Gastrocnemius medialis (tissue), 4 donors: ENCODE measurements around the gene CLDN20. TPM values are rescaled to one million over a fixed set of nuclear protein-coding genes. Genes with fewer than 3 reads are reported as not detected.

ENCODE experiments used
- ATAC-seq, 2 donors: fragments of 150-250 bp; one replicate each; pipeline ENCODE4 v1.9.1; 2016
- DNase-seq, 2 donors: peaks; one replicate each; pipeline ENCODE4 v3.0.0-alpha.2; 2019
- H3K27ac ChIP-seq, 4 donors: fragments of 200-600 bp; sonication (generic); 1 replicate in 1 of 4; 2 replicates in 3 of 4; pipeline ENCODE4 v1.5.1; 2016 to 2018; ENCODE audit warnings: mild to moderate bottlenecking in 2 of 4, moderate library complexity in 1 of 4
- H3K27me3 ChIP-seq, 3 donors: fragments of 200-600 bp; sonication (generic) in 2 of 3; 1 replicate in 1 of 3; 2 replicates in 2 of 3; pipeline versions ENCODE4 v1.5.1 to v1.6.0; 2016 to 2019; ENCODE audit warnings: mild to moderate bottlenecking in 1 of 3, moderate library complexity in 1 of 3
- H3K36me3 ChIP-seq, 2 donors: fragments of 200-600 bp; sonication (generic) in 1 of 2; one replicate each; pipeline ENCODE4 v1.5.1; 2017 to 2018
- H3K4me1 ChIP-seq, 2 donors: fragments of 200-600 bp; sonication (generic) in 1 of 2; one replicate each; pipeline ENCODE4 v1.5.1; 2016 to 2017; ENCODE audit warnings: mild to moderate bottlenecking in 2 of 2
- H3K4me3 ChIP-seq, 4 donors: fragments of 200-600 bp; sonication (generic) in 3 of 4; 1 replicate in 1 of 4; 2 replicates in 3 of 4; pipeline ENCODE4 v1.5.1; 2016 to 2019; ENCODE audit warnings: mild to moderate bottlenecking in 2 of 4
- H3K9me3 ChIP-seq, 3 donors: fragments of 200-600 bp; sonication (generic) in 2 of 3; 1 replicate in 1 of 3; 2 replicates in 2 of 3; pipeline ENCODE4 v1.5.1; 2016 to 2019
- POLR2A ChIP-seq, 2 donors: fragments of 450-650 bp; IDR thresholded peaks; one replicate each; pipeline ENCODE4 v1.6.1; 2017; ENCODE audit warnings: antibody characterized with exemption in 2 of 2, mild to moderate bottlenecking in 2 of 2, moderate library complexity in 2 of 2
- in situ Hi-C, 4 donors: fragments of 200-750 bp; cut with MboI; loops; one replicate each; pipeline versions ENCODE4 v1.15.0 to v1.8.0; 2017; ENCODE audit warnings: low sequenced_read_pairs in 4 of 4
- intact Hi-C: fragments of 100-400 bp; cut with DNase I; formaldehyde crosslinking; loops from one replicate; pipeline ENCODE4 v1.15.1; 2023; ENCODE audit warnings: low total_unique reads
- total RNA-seq, 4 donors: library from RNA; depleted of rRNA; stranded (reverse); fragments of >200 nt; gene quantifications; one replicate each; pipeline versions ENCODE4 v1.1.0 to v1.2.3, GENCODE V29; 2016
- TF ChIP-seq, protein P1 (sequence below), 5 experiments: fragments of 450-650 bp in 3 of 5; fragments of 200-600 bp in 2 of 5; sonication (generic) in 2 of 5; IDR thresholded peaks in 4 of 5; conservative IDR thresholded peaks in 1 of 5; 1 replicate in 4 of 5; 2 replicates in 1 of 5; pipeline ENCODE4 v1.5.1; 2016 to 2019; ENCODE audit warnings: antibody characterized with exemption in 5 of 5, mild to moderate bottlenecking in 3 of 5, moderate library complexity in 3 of 5

CLDN20 gene
- total RNA-seq, 4 donors from 2014 or later: not detected

DNA sequence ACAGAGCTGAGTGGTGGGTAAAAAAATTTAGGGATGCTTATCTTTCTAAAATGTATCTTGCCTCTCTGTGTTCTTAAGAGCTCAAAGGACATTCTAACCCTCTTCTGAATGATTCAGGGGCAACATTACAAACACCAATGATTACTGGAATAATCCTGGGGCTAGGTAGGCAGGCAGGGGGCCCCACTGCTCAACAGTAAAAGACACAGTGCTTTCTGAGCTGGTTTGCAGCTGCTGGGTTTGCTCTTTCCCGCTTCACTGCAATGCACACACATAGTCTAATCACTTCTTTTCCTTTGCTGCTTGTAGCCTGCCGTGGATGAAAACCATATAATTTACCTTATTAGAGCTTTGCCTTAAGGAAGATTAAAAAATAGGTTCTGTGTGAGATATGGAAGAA lies 23.9 kb downstream of the CLDN20 start:
- ATAC-seq (no peak), DNase-seq (no peak)
- TF ChIP-seq, protein P1, sequence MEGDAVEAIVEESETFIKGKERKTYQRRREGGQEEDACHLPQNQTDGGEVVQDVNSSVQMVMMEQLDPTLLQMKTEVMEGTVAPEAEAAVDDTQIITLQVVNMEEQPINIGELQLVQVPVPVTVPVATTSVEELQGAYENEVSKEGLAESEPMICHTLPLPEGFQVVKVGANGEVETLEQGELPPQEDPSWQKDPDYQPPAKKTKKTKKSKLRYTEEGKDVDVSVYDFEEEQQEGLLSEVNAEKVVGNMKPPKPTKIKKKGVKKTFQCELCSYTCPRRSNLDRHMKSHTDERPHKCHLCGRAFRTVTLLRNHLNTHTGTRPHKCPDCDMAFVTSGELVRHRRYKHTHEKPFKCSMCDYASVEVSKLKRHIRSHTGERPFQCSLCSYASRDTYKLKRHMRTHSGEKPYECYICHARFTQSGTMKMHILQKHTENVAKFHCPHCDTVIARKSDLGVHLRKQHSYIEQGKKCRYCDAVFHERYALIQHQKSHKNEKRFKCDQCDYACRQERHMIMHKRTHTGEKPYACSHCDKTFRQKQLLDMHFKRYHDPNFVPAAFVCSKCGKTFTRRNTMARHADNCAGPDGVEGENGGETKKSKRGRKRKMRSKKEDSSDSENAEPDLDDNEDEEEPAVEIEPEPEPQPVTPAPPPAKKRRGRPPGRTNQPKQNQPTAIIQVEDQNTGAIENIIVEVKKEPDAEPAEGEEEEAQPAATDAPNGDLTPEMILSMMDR (IDR thresholded peaks at IDR 0.05 in 4 of 5, conservative IDR thresholded peaks at IDR 0.05 in 1 of 5): no peak
- no peak for TF ChIP-seq POLR2A (IDR thresholded peaks at IDR 0.05)
- Histone ChIP-seq H3K4me3 (no peak overlapping the region), H3K36me3 (peaks cover 0 to 16% of the 10 kb centered on the region in 2 donors), H3K9me3 (no peaks in the 10 kb centered on the region), H3K4me1 (peaks cover 1 to 6% of the 10 kb centered on the region in 2 donors), H3K27me3 (no peaks in the 10 kb centered on the region), H3K27ac (no peak overlapping the region)
- intact Hi-C loops: no loop called here
- in situ Hi-C loops: no loop called here

DNA sequence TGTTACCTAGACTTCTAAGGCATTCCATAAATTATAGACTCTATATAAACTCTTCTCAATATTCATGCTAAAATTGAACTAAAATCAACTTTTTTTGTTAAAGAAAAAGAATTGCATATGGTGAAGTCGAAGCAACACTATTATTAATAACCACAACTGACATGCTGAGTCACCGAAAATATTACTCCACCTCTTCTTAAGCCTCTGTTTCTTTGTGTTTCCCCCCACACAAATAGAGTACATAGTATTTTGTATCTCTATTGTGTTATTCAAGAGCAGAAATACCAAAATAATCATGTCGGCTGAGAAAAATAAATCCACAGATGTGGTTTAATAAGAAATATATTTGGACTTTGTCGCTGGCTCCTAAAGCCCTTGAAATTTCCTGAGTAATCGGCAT lies 26.7 kb downstream of the CLDN20 start:
- no peak overlapping the region for H3K27ac ChIP-seq
- H3K4me1 ChIP-seq: no peaks in the 10 kb centered on the region
- peaks cover 0 to 13% of the 10 kb centered on the region in 2 donors for H3K36me3 ChIP-seq
- DNase-seq: no peak
- no peaks in the 10 kb centered on the region for H3K27me3 ChIP-seq
- no peaks in the 10 kb centered on the region for H3K9me3 ChIP-seq
- H3K4me3 ChIP-seq: no peak overlapping the region
- in situ Hi-C loops (no loop called here), intact Hi-C loops (no loop called here)
- no peak for ATAC-seq
- no peak for TF ChIP-seq POLR2A (IDR thresholded peaks at IDR 0.05)
- TF ChIP-seq, protein P1 (IDR thresholded peaks at IDR 0.05 in 4 of 5, conservative IDR thresholded peaks at IDR 0.05 in 1 of 5): no peak

DNA sequence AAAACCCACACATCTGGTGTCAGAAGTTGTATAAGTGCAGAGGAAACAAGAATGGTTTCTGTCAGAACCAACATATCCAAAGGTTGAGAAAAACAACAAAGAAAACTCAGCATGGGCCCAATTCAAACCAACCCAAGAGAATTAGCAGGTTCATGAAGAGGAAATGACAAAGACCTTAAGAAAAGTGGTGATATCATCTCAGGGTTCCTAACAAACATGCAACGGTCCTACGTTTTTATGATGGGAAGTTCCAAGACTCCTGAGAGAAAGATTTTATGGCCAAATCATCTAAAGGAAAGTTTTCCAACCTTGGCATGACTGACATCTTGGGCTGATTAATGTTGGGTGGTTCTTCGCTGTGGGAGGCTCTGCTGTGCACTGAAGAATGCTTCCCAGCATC lies 27.5 kb downstream of the CLDN20 start:
- intact Hi-C loops: no loop called here
- Histone ChIP-seq H3K9me3 (no peaks in the 10 kb centered on the region), H3K4me3 (no peak overlapping the region), H3K27ac (no peak overlapping the region), H3K4me1 (no peaks in the 10 kb centered on the region), H3K27me3 (no peaks in the 10 kb centered on the region), H3K36me3 (peaks cover 0 to 21% of the 10 kb centered on the region in 2 donors)
- ATAC-seq: no peak
- in situ Hi-C loops: no loop called here
- DNase-seq: no peak
- TF ChIP-seq POLR2A (IDR thresholded peaks at IDR 0.05): no peak
- TF ChIP-seq, protein P1 (IDR thresholded peaks at IDR 0.05 in 4 of 5, conservative IDR thresholded peaks at IDR 0.05 in 1 of 5): no peak

DNA sequence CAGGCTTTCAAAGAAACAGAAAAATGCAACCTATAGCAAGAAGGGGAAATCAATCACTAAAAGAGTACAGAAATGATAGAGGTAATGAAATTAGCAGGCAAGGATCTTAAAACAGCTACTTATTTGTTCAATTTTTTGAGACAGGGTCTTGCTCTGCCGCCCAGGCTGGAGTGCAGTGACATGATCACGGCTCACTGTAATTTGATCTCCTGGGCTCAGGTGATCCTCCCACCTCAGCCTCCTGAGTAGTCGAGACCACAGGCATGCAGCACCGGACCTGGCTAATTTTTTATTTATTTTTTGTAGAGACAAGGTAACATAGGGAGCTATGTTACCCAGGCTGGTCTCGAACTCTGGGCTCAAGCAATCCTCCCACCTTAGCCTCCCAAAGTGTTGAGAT lies 28.9 kb downstream of the CLDN20 start:
- DNase-seq: no peak
- no peaks in the 10 kb centered on the region for H3K9me3 ChIP-seq
- H3K4me3 ChIP-seq: no peak overlapping the region
- H3K27ac ChIP-seq: no peak overlapping the region
- TF ChIP-seq POLR2A (IDR thresholded peaks at IDR 0.05): no peak
- TF ChIP-seq, protein P1 (IDR thresholded peaks at IDR 0.05 in 4 of 5, conservative IDR thresholded peaks at IDR 0.05 in 1 of 5): no peak
- peaks cover 0 to 29% of the 10 kb centered on the region in 2 donors for H3K36me3 ChIP-seq
- no peaks in the 10 kb centered on the region for H3K4me1 ChIP-seq
- intact Hi-C loops: no loop called here
- no peak for ATAC-seq
- in situ Hi-C loops: no loop called here
- no peaks in the 10 kb centered on the region for H3K27me3 ChIP-seq

DNA sequence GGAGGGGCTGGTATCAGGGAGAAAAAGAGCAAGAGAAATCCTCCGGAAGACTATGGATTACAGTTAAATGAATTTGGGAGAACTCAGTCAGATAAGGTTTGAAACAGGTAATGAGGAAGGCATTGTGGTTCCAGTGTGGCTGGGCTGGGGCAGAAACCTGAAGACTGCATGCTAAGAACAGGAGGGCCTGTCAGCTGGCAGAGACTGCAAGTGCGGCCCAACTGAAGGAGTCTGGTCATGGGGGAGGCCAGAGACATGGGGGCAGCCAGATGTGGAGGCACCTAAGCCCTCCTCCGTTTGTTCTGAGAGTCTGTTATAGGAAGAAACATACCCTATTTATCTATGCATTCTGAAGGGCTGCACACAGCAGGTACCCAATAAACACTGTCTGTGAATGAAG lies 33.9 kb downstream of the CLDN20 start:
- no peaks in the 10 kb centered on the region for H3K27me3 ChIP-seq
- TF ChIP-seq, protein P1 (IDR thresholded peaks at IDR 0.05 in 4 of 5, conservative IDR thresholded peaks at IDR 0.05 in 1 of 5): no peak
- TF ChIP-seq POLR2A (IDR thresholded peaks at IDR 0.05): no peak
- H3K4me3 ChIP-seq: no peak overlapping the region
- in situ Hi-C loops: no loop called here
- H3K9me3 ChIP-seq: no peaks in the 10 kb centered on the region
- H3K27ac ChIP-seq: no peak overlapping the region
- ATAC-seq (no peak), DNase-seq (no peak)
- no peaks in the 10 kb centered on the region for H3K4me1 ChIP-seq
- peaks cover 0 to 29% of the 10 kb centered on the region in 2 donors for H3K36me3 ChIP-seq
- intact Hi-C loops: no loop called here
